Stimulated activated CD4-positive, alpha-beta T cell treated with anti-CD3 and anti-CD28 coated beads, Interleukin-15, amount 100 ng/mL, for 24 hours (primary cell): Measurements from ENCODE around the gene TLX2.

ENCODE experiments used
- DNase-seq: peaks from one replicate; pipeline ENCODE4 v3.0.0-alpha.2; 2020

TLX2 gene

DNA sequence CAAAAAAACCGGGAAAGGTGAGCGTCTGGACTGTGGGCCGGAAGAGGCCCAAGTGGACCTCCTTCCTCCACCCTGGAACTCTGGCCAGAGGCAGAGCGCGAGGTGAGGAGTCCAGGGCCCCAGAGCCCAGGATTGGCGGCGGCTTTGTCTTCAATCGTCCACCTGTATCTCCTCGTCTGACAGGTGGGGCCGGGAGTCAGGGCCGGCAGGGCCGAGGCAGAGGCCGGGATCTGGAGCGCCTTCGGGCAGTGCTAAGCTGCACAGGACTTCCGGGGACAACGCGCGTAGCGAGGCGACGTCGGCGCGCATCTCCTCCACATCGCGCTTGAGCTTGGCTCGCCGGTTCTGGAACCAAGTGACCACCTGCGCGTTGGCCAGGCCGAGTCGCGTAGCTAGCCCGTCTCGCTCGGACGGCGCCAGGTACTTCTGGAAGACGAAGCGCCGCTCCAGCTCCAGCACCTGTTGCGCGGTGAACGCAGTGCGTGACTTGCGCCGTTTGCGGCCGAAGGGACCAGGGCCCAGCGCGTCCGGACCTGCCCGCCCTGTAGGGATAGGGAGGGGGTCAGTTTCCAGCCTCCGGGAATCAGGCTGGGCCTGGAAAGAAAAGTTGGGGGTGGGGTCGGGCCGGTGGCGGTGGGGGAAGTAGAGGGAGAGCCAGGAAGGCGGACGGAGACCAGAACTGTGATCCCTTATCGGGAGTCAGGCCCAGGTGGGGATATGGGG lies 16.3 kb upstream of the TLX2 start:
- peak; percentile 62 for DNase-seq

DNA sequence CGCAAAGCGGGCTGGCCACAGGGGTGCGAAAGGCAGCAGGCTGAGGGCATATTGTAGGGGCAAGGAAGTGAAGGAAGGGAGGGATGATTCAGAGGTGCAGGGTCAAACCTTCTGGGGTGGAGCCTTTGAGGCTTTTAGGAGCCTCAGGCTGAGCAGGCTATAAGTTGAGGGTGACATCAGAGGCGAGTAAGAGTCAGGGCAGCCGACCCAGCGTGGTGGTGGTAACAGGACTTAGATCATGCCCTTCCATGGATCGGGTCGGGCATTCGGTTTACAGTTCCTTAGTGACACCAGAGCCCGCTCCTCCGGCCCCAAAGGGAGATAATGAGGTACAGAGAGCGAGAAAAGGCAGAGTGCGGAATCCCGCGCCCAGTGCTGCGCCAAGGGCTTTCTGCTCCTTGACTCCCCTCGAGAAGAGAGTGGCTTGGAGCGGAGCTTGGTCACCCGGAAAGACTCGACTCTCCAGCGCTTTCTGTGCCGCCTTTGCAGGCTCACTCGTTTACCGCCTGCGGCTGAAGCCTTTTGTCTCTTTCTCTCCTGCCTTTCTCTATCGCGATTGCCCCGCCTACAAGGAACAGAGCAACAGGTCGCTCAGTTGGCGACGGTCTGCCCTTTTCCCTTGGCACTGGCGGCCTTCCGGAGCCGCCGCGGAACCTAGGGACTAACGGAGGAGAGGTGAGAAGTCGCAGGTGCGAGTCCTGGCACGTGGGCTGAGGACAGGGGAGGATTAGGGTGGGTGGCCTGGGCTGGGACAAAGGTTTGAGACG lies 15.6 kb upstream of the TLX2 start:
- DNase-seq: peak; percentile 47

GRCh38 chr2:74499267-74499939 lies 14.8 kb upstream of the TLX2 start, which contains the start of gene LBX2:
Gene LBX2 (minus strand): TSS chr2:74499603. CDS start chr2:74499537, 66 bp downstream.
- DNase-seq: peak; percentile 68

- no peak for DNase-seq
Measured at GRCh38 chr2:74499940-74500577, 14.2 kb upstream of the TLX2 start.

DNA sequence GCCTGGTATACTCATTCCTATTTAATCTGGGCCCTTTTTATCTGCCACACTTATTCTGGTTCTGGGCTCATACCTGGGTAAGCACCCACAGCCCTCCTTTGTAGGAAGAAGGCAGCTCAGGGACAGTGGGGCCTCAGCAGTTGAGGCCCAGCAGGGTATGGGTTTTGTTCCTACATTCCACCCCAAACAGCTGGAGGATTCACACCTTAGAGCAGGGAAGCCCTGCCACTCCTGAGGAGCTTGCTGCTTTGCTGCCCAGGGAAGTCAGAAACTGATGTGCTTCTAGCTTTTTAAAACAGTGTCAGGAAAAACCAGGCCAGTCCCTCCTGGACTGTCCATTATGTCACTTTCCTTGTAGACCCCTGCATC lies 13.7 kb upstream of the TLX2 start:
- no peak for DNase-seq

DNA sequence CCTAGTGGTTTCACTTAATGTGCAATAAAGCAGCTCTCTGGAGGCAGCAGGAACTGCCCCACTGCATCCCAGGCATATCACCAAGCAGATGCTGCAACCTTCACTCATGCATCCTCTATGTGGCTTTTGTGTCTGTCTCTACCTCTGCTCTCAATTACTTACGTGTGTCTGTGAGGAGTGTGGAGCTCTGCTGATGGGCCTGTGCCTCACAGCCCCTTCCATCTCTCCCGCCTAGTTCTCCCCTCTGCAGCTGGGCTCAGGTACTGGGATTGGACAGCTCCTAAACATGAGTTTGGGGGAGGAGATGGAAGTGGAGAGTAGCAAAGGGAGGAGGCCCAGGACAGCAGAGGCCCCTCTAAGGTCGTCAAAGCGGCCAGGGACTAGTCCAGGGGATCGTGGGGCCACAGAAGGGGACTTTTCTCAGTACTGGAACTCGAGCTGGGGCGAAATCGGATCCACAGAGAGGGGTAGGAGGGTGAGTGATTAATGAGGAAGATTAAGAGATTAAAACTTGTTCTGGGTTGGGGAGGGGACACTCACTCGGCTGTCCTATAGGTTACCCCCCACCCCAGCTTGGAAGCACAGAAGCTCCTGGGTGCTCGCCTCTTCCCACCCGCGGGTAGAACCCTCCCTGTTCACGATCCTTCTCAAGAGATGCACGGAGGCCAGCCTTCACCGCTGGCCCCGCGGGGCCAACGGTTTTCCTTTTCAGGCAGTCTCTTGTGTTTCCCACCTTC lies 12.7 kb upstream of the TLX2 start:
- no peak for DNase-seq

DNA sequence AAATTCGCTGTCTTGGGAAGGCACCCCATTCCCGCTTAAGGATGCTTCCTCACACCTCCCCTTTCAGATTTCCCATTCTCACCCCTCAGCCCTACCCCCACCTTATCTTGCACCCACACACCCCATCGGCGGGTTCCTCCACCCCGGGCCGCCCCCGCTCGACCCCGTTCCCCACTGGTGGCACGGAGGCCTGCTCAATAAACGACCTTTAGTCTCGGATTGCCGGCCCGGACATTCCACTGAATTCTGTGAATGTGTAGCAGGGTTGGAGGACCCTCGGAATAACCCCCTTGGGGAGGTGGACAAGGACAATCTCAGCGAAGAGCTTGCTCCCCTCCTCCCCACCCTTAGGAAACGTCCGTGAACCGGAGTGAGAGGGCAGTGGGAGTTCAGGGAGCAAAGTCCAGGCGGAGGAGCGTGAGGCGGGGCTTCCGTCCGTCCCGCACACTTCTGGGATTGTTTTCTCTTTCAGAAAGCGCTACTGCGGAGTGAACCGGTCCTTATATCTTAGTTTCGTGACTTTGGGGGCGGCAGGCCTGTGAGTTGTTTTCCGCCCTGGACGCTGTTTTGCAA lies 12.0 kb upstream of the TLX2 start:
- DNase-seq: no peak

GRCh38 chr2:74502720-74503505 lies 11.3 kb upstream of the TLX2 start:
- DNase-seq: peak; percentile 74

- no peak for DNase-seq
Measured at GRCh38 chr2:74503506-74504475, 10.5 kb upstream of the TLX2 start.

DNA sequence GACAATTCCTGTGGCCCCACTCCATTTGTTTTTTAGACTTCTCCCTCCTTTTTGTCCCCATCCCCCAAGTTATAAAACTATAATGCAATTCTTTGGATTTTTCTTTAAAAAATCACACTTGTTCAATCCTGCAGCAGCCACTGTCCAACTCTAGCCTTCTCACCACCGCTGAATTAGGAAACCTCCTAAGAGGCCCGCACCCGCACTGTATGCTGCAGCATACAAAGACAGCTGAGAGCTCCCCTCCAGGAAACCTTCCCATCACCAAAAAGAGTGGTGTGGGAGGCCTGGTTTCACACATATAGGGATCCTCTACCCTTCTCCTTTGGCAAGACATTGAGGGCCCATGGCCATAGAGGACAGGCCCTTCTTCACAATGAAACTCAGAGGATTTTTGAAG lies 9.7 kb upstream of the TLX2 start:
- no peak for DNase-seq

DNA sequence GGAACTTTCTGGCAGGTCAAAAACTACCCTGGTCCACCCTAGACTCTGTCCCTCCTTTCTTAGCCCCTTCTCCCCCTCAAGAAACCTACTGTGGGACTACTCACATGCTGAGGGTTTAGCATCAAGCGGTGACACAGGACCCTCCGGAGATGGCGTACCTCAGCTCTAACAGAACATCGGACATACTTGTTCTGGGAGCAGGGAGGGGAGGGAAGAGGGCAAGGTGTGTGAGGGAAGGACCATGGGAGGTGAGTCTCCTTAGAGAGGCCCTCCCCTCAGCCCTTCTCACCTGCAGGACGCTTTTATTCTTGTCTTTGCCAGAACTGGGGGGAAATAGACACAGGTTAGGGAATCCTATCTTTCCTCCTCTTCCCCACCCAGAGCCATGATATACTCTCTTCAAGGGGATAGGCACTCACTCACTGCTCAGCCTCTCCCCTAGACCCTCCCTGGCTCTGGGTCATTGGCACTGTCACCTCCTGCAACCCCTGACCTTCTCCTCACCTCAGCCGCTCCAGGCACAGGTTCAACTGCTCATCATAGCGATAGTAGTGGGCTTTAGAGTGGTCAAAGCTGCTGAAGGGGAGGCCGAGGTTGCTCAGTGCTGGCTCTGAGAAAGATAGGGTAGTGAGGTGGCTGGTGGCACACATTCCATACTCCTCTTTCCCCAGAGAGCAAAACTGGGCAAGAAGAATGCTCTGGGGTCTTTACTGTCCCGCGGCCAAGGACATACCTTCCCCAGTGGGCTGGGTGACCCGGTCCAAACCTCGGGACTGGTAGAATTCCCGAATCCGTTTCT lies 8.6 kb upstream of the TLX2 start:
- no peak for DNase-seq

DNA sequence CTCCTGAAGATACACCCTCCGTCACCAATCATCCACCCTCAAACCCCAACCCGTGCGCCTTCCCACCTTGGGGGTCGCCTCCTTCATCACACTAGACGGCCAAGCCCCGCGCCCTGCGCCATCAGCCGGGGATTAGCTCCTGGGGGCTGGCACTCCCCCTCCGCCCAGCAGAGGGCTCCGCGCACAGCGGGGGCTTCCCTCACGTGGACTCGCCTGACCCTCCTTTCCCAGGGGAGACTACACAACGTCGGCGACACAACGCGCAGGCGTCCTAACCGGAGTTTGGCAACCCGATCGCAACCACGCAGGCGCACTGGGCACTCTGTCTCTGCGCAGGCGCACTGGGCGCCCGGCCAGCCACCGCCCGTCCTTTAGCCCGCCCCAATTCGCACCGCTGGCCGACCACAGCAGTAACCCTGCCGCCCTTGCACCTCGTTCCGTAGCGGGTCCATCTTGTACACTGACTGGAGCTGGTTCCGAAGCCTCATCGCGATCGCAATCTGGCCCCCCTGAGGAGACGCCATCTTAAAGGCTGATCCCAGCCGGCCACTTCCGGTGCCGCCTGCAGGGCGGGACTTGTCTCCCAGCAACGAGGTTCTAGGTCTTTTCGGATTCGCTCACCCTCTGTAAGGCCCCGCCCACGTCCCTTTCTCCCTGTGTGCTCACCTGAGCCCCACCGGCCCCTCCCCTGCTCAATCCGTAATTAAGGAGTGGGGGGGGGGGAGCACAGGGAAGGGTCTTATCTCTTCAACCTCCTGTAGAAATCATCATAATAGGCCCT lies 6.9 kb upstream of the TLX2 start, which contains the start of gene PCGF1:
Gene PCGF1, minus strand, starts transcription at position 551 of the 781 bp plus-strand sequence. Its CDS starts 27 bp downstream, at position 524.
- peak; percentile 100 for DNase-seq

DNA sequence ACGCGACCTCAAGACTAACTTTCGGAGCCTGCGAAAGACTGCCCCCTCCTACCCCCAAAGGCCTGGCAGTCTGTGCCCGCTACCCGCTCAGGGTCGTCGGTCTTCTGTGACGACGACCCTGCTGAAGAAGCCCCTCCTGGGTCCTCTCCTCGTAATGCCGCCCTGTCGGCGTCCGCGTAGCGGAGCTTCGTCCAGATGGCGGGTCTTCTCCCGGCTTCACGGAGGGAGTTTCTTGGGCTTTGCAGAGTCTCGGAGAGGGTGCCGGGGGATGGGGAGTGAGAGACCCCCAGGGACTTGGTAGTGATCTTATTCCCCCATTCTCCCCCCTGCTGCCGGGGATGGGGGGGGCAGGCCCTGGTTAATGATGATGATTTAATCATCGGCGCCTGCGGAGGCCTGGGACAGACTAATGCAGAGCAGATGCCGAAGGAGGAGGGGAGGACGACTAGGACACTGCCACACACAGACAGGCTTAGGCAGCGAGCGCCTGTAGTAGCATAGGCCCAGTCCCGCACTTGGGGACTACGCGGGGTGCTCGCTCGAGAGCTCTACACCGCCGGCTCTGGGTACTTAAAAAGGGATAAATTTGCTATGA lies 6.2 kb upstream of the TLX2 start:
- DNase-seq: peak; percentile 25

- no peak for DNase-seq
Measured at GRCh38 chr2:74510272-74510671, 4.0 kb upstream of the TLX2 start.

DNA sequence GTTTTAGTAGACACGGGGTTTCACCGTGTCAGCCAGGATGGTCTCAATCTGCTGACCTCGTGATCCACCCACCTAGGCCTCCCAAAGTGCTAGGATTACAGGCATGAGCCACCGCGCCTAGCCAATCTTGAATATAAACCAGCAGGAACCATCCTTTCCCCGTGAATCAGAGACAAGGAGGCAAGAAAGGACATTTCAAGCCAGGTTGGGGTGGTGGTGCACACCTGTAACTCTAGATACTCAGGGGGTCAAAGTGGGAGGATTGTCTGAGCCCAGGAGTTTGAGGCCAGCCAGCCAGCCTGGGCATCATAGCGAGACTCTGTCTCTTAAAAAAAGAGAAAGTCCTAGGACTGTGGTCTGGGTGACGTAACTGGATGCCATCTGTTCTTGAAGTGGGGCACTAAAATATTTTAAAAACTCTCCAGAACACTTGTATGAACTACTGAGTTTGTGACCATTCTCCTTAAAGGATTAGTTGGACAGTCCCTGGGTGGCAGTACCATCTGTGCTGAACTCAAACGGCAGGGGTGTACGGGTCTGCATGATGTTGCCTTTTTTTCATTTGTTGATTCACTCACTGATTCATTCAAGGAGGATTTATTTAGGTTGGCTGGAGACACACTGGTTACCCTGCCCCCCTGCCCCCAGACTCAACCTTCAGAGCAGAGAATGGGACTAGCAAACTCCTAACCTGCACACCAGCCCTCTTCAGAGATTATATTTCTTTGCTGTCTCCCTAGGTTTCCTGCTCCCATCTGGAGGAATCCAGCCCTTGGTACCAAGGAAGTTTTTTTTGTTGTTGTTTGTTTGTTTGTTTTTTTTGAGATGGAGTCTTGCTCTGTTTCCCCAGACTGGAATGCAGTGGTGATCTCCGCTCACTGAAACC lies 2.9 kb upstream of the TLX2 start:
- DNase-seq: no peak

- DNase-seq: no peak
Measured at GRCh38 chr2:74512744-74513604, 1.3 kb upstream of the TLX2 start.
